Measurements from ENCODE around the gene NPAS3.

The NPAS3 gene

DNA sequence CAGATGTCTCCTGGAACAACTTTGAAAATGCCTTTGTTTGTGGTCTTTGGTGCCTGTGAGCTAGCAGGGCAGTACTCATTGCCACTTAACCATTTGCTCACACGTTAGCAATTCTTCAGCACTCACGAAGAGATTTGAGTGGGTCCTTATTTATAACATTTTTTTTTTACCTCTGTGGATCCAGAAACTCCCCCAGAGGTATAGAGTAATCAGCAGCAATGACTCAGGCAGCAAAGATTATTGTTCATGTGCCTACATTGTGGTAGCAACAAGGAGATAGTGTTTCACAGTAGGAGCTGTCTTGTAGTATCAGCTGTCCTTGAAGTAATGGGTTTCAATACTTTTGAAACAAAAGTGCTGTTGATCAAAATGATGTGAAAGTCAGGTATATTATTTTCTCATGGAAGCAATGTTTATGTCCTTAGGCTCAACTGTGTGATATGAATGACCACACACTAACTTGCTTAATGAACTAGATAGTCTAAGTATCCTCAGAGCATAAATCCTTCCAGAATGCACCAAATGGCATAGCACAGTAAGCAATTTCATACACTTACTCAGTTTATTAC, 708.1 kb downstream of the NPAS3 start:
- DNase-seq: no peak
- intact Hi-C loops (cut with DNase I): no loop called here

DNA sequence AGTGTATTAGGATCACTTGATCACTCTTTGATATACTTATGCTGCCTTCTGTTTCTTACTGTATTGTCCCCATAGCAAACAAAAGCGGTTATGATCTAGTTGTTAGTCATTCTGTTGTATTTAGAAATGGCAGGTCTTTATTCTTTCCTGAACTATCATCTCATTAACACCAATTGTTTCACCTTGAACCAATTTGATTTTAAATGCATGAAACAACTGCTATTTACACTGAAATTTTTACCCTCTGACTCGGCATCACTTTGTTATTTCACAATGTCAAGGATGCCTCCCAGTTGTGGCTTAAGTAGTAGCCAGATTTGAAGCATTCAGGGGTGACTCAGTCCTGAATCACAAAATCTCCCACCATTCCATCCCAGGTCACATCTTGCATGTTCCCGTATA, 708.7 kb downstream of the NPAS3 start:
- no peak for DNase-seq
- intact Hi-C loops (cut with DNase I): no loop called here

DNA sequence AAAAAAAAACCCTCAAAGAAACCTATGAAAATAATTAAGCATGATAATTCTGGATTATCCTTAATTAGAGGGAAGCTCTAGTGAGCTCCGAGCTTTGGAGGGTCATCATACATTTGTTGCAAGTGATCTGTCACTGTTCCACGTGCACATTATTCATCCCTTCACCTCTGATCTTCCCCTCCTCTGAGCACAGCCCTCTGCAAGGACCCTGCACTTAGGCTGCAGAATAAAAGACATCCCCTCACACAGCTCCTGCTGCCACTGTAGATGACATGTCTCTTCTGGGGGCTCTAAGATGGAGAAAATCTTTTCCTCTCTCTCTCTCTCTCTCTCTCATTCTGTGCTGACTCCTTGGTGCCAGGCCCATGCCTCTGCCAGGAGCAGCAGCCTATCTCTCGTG, 711.8 kb downstream of the NPAS3 start:
- intact Hi-C loops (cut with DNase I): no loop called here
- no peak for DNase-seq

DNA sequence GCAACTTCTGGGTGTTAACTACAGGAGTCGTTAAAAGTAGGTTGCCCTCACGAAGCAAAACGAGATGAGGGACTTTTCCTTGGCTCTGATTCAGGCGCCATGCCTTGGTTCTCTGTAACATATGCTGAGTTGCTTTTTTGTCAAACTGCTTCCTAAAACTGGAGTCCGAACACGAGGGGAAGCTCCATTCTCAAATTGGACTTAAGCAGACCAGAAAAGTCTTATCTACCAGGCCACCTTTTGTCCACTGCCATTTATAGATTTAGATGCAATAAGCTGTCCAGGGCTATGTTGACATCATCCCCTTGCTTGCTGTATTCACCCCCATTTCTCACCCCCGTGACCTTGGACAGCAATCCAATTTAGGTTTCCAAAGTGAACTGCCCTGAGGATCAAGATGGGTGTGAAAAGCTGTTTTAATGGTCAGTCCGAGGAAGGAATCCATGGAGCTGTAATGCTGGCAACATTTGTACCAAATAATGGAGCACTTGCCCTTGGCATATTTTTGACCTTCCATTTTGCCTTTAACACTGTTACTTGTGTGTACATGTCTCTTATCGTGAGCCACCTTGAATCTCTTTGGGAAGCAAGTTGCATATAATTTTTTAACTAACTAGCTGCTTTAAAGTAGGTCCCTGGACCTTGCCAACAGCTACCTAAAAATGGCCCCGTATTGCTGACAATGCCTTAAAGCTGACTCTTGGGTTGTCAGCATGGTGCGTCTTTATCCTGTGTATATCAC, 714.1 kb downstream of the NPAS3 start:
- intact Hi-C loops (cut with DNase I): no loop called here
- no peak for DNase-seq

DNA sequence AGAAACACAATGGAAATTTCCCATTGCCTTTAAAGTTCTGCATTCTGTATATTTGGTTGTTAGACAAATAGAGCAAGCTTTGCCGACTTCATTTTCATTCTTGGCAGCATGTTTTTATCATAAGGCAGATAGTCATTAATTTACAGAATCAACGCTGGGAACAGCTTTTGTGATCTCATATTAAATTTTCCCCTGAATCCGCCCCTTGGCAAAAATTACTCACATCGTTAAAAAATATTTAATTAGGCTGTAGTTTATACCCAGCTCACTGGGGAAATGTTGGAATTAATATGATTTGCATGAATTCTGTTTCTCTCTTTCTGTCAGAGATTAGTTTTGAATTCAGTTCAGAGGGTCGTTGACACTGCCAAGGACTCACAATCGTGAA, 714.6 kb downstream of the NPAS3 start:
- intact Hi-C loops (cut with DNase I): no loop called here
- DNase-seq: no peak

DNA sequence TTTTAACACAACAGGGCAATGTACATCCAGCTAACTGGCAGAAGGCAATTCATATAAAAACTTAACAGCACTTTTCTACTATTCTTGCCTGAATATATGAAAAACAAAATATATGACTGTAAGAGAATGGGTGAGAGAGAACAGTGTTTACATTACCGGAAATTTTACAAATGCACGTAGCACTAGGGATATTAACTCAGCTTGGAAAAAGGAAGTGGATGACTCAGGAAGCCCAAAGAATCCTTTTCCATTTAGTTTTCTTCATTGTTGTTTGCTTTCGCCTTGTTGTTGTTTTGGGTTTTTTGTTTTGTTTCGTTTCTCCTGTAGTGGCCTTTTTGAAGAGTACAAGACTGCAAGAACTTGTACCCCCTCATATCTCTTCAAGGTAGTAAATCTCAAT, 716.7 kb downstream of the NPAS3 start:
- intact Hi-C loops (cut with DNase I): no loop called here
- DNase-seq: no peak

DNA sequence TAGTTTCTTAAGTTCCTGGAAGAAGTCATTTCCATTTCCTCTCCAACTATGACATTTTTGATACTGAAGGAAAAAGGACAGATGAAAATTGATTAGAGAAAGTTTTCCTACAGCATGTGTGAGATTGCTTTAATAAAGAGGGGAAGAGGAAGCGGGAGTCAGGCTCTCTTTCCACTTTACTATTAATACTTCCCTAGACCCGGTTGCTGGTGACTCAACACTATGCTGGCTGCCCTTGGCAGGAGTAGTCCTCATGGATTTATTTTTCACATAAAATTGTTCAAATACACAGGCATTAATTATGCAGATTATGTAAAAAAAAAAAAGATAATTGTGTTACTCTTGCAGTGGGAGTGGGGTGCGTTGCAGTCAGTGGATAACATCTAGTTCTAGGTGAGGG, 718.8 kb downstream of the NPAS3 start:
- intact Hi-C loops (cut with DNase I): no loop called here
- DNase-seq: no peak

DNA sequence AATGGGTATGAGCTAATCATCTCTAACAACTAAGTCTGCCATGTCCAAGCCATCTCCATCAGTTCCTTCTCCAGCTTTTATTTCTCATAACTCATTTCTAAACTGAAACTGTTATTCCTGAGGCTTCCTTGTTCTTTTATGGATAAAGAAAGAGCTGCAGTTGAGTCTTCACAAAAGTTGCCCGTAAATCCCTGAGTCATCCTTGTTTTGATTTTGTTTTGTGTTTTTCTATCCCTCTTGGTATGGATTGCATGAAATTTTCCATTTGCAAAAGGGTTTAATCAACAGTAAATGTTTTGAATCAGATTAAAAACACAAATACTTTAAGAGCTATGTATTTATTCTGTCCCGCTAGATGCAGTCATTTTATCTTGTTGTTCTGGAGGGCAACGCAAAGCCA, 721.6 kb downstream of the NPAS3 start:
- no peak for DNase-seq
- intact Hi-C loops (cut with DNase I): no loop called here

DNA sequence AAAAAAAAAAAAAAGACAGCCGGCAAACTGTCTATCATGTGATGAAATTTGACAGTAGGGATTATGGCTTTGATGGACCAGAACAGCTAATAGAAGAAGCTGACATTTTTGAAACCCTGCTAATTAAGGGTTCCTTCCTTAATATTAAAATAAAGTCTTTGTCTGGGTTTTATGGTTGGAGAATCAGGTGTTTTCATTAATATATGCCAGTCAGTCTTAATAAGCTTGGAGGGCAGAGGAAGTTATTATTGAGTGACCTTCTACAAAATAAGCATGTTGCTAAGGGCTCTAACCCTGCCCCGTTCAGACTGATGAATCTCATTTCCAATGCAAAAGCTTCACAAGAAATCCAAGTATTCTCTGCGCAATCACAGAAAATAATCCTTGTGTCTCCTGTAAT, 722.4 kb downstream of the NPAS3 start:
- intact Hi-C loops (cut with DNase I): no loop called here
- no peak for DNase-seq

GRCh38 chr14:33668066-33668465, 729.4 kb downstream of the NPAS3 start:
- intact Hi-C loops (cut with DNase I): no loop called here
- no peak for DNase-seq

DNA sequence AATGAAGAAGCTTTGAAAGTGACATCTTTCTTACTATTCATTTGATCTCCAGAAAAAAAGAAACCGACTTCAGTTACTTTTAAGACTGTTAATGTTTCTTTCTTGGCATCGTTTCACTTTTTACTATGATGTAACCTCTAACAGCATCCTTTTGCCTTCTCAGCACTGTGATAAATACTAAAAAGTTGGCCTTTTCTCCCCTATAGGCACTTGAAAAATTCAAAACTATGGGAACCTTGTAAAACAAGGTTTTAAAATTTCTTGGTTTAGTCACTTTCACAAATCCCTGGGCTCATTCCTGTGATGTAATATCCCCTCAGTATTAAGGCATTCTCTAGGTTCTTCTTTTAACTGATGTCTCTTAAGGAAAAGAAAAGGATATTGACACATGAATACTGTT, 730.4 kb downstream of the NPAS3 start:
- intact Hi-C loops (cut with DNase I): no loop called here
- DNase-seq: no peak

- intact Hi-C loops (cut with DNase I): no loop called here
- DNase-seq: no peak
These were observed 731.6 kb downstream of the NPAS3 start for GRCh38 chr14:33670235-33670634.

DNA sequence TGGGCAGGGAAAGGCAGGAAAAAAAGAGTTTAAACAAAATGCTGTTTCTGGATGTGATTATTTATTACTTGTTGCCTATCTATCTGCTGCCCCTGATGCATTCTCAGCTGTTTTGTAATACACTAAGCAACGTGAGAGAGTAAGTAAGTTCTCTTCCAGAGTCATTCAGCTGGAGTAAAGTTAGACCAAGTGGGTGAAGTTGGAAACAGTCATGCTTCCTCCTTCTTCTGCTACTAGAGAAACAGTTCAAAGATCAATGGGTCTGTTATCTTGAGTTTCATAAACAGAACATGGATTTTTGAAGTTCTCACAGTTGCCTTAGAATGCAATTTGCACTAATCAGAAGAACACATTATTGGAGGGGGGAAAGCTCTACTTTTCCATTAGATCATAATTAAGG, 732.9 kb downstream of the NPAS3 start:
- intact Hi-C loops (cut with DNase I): no loop called here
- DNase-seq: no peak

DNA sequence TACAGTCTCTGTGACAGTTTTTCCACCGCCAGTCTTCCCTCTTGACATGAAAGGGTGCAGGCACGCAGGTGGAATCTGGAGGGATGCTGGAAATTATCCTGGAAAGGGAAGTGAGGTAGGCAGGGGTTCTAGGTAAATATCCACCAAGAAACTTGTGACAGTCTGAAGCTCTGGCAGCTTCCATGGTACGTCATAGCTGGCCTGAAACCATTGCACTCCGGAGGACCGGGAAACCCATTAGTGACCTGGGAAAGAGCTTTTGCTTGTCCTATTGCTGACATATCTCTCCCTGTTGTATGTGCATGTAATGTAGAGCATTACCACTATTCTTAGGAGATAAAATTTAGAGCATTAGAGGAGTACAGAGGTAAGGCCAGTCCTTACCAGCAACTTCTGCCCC, 736.2 kb downstream of the NPAS3 start:
- DNase-seq: peak in 3 of 42 donors; percentile 14 to 44 (median 19)
- intact Hi-C loops (cut with DNase I): no loop called here

GRCh38 chr14:33675415-33676130, 736.9 kb downstream of the NPAS3 start:
- intact Hi-C loops (cut with DNase I): no loop called here
- DNase-seq: no peak

- intact Hi-C loops (cut with DNase I): no loop called here
- DNase-seq: peak; percentile 23 to 82 (median 50)
These were observed 737.5 kb downstream of the NPAS3 start for GRCh38 chr14:33676135-33676566.

GRCh38 chr14:33676891-33677290, 738.2 kb downstream of the NPAS3 start:
- intact Hi-C loops (cut with DNase I): no loop called here
- no peak for DNase-seq

GRCh38 chr14:33678005-33678404, 739.3 kb downstream of the NPAS3 start:
- DNase-seq: no peak
- intact Hi-C loops (cut with DNase I): no loop called here

DNA sequence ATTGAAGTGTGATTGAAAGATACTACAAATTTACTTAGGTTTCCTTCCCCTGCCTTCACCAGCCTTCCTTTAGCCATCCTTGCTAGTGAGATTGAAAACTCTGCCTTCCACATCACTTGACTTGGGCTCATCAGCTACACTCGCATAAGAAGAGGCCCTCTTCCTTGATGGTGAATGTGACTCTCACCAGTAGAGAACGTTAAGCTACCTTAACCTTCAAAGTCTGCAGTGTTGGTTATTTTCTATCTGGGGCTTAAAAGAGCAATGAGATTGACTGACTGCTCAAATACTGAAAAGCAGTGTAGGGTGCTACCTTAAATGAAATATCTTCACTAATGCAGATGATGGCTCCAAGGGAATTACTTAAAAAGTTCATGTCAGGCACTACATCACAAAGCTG, 740.3 kb downstream of the NPAS3 start:
- intact Hi-C loops (cut with DNase I): no loop called here
- DNase-seq: no peak

- intact Hi-C loops (cut with DNase I): no loop called here
These were observed 741.0 kb downstream of the NPAS3 start for GRCh38 chr14:33679461-33680225.

More at GRCh38 chr14:33679461-33680225, 741.0 kb downstream of the NPAS3 start:
- DNase-seq: no peak
